GM19463 (cell line): ENCODE measurements around the gene IL9.

Experiments used
- ATAC-seq: cut with Tn5 transposase; IDR thresholded peaks from one replicate; pipeline ENCODE4 v1.9.1; 2021; ENCODE audit warnings: mild to moderate bottlenecking, moderate library complexity; ENCODE audit not compliant: unreplicated experiment

The IL9 gene

DNA sequence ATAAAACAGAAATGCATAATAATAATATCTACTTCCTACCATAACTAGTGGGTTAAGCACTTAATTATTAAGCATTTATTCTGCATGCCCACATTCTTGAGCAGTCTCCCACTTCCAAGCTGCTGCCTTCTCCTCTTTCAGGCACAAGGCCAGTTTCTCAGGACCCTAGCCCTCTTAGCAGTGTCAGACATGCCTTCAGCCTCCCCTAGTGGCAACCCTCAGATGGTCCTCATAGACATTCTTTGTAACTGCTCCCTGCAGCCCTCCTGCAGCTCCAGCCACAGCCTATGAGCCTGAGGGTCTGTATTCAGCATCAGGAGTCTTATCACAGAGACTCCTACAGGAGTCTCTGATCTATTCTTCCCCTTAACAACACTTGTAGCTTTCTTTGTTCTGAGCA lies 3.9 kb downstream of the IL9 start:
- no peak for ATAC-seq

DNA sequence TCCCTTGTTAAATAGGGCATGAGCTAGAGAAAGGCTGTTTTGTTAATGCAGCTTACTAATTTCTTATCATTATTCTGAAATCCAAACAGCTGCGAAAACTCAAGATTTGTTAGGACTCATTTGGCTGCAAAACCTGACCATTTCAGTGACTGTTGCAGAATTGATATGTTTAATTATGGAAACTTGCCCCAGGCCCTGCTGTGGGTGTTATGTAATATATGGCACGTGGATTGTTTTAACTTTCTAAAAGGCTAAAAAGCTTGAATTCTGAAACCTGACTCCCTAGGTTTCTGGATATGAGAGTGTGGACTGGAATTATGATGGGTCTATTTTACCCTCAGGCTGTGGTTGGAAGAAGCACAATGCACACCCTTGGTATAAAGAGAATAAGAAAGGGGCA lies 4.4 kb downstream of the IL9 start:
- no peak for ATAC-seq

- peak; percentile 83 for ATAC-seq
Measured at GRCh38 chr5:135890867-135891266, 4.8 kb downstream of the IL9 start.

DNA sequence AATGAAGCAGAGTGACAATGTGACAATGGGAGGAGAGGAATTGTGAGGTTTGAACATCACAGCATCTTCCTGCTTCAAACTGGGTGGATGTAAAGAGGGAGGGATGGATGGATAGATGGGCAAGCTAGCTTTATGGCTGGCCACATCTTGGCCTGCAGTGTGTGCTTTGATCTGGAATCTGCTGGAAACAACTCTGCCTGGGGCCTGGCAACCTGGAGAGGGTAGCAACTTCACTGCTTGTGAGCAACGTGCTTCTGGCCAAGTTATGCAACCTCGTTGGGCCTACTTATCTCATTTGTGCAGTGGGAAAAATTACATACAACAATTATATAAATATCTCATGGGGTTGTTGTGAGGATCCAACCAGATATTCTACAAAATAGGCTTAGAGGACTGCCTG lies 5.3 kb downstream of the IL9 start:
- ATAC-seq: no peak

GRCh38 chr5:135887881-135888614 lies 7.6 kb downstream of the IL9 start:
- no peak for ATAC-seq

- peak; percentile 68 for ATAC-seq
Measured at GRCh38 chr5:135887447-135887864, 8.2 kb downstream of the IL9 start.

DNA sequence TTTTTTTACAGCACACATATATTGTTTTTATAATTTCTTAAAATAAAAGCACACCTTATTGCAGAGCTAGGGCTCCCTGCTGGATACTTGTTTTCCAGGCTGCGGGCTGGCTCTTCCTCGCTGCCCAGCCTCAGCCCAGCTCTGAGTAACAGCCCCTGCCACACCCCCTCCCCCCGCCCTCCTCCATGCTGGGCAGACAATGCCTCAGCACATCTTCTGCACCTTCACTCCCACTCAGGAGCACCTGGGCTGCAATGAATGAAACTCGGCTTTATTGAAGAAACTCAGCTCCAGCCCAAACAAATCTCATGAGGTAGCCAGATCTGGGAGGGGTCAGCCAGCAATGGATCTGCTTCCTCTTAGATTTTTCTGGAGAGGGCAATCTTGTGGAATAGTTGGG lies 9.5 kb downstream of the IL9 start:
- ATAC-seq: no peak

- no peak for ATAC-seq
Measured at GRCh38 chr5:135885031-135885430, 10.6 kb downstream of the IL9 start.

DNA sequence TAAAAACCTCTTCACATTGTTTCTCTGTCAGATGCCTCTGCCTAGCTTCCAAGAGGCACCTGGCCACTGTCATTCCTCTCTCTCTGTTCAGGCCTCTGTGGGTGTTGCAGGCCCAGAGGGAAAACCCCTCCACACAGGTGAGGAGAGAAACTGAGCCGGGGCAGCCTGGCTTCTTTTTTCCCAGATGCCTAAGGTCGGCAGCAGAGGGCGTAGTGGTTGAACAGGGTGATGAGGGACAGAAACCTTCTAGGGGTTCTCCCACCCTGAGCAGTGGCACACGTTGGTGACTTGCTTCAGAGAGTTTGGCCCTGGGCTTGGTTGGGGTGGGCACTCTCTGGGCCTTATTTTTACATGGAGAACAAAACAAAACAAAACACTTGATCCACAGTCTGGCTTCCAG lies 12.2 kb downstream of the IL9 start:
- no peak for ATAC-seq

DNA sequence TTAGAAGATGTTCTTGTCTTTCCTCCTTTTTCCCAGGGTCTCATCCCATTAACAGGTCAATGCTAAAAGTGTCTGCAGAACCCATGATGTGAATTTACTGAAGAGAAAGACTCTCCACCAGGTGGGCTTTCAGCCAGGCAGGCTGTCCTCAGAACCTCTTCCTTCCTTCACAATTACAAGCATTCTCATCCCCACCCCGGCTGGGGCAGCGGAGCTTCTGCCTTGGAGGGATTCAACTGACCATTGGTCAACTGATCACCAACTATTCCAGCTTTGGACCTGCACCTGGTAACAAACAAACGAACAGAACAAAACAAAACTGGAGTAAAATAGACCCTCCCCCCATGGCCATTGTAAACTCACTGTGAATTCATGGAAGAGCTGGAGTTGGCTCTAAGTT lies 12.6 kb downstream of the IL9 start:
- ATAC-seq: no peak

- ATAC-seq: no peak
Measured at GRCh38 chr5:135881819-135882218, 13.8 kb downstream of the IL9 start.

- ATAC-seq: no peak
Measured at GRCh38 chr5:135881244-135881643, 14.4 kb downstream of the IL9 start.

DNA sequence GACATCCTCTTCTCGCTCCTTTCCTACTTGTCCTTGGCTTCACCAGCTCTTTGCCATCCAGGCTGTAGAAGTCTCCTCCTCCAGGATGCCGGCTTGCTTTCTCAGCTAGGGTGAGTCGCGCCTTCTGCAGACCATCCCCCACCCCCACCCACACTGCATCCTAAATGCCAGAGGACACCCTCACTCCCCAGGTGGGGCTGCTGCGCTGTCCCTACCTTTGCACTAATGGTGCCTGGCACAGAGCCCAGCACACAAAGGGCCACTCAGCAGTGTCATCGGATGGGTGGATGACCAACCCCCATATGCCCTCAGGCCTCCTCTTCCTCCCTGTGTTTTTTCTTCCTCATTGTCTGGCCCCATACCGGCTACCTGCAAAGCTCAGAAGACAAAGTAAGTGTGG lies 14.8 kb downstream of the IL9 start:
- ATAC-seq: no peak

GRCh38 chr5:135880278-135880677 lies 15.4 kb downstream of the IL9 start:
- ATAC-seq: no peak

GRCh38 chr5:135879591-135879990 lies 16.1 kb downstream of the IL9 start:
- ATAC-seq: no peak

- no peak for ATAC-seq
Measured at GRCh38 chr5:135878156-135878620, 17.5 kb downstream of the IL9 start.

DNA sequence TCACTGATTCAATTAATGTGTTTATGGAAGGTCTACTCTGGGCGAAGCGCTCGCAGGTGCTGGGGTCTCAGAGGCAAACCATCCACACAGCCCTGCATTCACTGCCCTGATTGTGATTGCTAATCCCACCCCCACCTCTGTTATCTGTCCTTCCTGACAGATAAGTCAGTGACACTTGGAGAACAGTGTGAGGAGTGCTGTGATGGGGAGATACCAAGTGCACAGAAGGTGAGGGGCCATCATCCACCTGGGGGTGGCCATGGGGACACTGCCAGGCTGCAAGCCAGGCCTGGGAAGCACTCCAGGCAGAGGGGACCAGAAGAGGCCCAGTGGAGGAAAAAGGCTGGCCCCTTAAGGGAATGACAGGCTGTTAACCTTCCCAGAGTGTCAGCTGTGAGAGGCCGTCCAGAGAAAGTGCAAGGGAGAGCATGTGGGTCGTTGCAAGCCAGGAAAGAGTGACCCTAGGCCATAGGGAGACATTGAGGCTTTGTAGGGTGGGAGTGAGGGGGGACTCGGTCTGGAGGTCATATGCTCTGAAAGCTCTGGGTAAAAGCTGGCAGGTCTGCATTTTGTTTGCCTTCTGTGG lies 18.0 kb downstream of the IL9 start:
- no peak for ATAC-seq

GRCh38 chr5:135876146-135876545 lies 19.5 kb downstream of the IL9 start:
- no peak for ATAC-seq

DNA sequence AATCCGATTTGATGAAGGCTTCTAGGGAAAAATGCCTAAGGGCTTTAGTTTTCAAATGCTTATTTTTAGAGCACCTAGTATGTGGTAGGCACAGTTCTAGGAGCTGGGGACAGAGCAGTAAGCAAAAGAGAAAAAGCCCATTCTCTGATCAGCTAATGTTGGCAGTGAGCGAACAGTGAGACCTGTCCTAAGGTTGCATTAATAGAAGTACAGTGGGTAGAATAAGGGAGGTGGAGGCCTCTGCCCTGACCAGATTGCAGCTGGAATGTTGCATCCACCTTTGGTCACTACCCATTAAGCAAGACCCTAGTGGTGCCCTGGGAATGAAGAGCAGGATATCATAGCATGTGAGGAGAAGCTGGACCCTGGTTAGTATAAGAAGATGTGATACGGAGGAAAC lies 20.1 kb downstream of the IL9 start:
- ATAC-seq: no peak

DNA sequence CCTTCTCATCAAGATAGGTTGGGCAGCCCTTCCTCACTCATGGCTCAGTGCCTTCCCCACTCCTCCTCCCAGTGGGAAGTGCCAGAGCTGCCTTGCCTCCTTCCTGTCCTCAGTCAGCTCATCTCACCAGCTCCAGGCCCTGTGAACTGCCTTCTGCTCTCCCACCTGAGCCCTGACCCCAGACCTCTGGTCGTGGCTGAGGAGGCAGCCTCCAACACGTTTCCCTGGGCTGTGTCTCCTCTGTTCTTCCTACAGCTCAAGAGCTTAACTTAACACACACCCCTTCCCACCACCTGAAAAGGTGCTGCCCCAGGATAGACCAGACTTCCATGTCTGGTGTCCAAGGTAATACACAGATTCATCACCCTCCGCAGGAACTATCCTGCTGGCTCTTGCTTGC lies 21.2 kb downstream of the IL9 start:
- no peak for ATAC-seq

DNA sequence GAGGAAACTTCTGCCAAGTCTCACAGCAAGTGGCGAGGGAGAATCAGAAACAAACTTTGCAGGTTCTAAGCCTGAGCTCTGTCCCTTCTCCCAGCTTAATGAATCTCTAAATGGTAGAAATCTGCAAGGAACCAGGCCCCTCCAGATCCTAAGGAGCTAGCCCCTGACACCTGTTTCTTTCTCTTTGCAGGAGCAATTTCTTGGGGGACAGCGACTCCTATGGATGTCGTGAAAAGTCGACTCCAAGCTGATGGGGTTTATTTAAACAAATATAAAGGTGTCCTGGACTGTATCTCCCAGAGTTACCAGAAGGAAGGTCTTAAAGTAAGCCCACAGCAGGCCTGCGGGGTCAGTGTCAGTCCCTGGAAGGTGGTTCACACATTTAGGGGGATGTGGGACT lies 21.8 kb downstream of the IL9 start:
- ATAC-seq: no peak

DNA sequence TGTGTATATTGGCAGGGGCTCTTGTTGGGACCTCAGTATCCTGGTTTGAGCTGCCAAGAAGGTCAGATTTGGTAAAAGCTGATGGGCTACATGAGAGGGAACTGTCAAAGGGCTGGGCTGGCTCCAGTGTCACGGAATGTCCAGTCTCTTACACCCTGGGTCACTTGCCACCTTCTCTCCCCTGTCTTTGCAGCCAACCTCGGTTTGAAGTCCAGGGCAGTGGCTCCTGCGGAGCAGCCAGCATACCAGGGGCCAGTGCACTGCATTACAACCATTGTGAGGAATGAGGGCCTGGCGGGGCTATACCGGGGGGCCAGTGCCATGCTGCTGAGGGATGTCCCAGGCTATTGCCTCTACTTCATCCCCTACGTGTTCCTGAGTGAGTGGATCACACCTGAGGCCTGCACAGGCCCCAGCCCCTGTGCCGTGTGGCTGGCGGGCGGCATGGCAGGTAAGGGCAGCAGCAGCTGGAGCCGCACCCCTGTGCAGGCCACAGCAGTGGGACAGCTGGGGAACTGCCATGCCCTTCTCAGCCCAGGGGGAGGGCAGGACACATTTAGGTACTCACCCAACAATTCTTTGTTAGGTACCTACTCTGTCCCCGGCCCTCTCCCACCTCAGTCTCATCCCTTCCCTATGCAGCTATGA lies 24.2 kb downstream of the IL9 start:
- no peak for ATAC-seq
